ENCODE results near the gene UBE2QL1. TPM values are rescaled to one million over a fixed set of nuclear protein-coding genes. Genes with fewer than 3 reads are reported as not detected.
A peak's percentile ranks its signal among the peaks of the same experiment; 100 is the strongest.

Gene UBE2QL1
- polyA plus RNA-seq, 2 of the 4 experiments (the other 2 are of a cell fraction) = 0.04 TPM

- no peak for FAIRE-seq
- ChIA-PET CTCF (interaction anchor here (0.7 to 2.4 kb wide), 6 partner anchors 12 to 938 kb away, joined by 3 to 6 read pairs (median 4); no protein-coding TSS in a partner anchor), POLR2A (interaction anchor here (0.7 kb wide), 1 partner anchor 938 kb away, joined by 3 read pairs; no protein-coding TSS in a partner anchor)
- Histone ChIP-seq H3K4me2 (peak overlapping the region; percentile 25; the same call in 2 of the 3 replicates), H3K4me3 (no peak overlapping the region), H3K9me3 (peaks cover 8% of the 10 kb centered on the region), H3K4me1 (no peaks in the 10 kb centered on the region), H3K27ac (no peak overlapping the region)
- WGBS (ENCODE audit: missing lambda C conversion rate) = 3% methylated on average over 5 of the region's 8 CpGs
- peak; percentile 71 to 85; a peak in 5 of 6 replicates for ATAC-seq
- peak; percentile 34 to 40; a peak in 4 of 5 replicates for TF ChIP-seq RAD21 (conservative IDR thresholded peaks at IDR 0.05 in 1 of 2, IDR thresholded peaks at IDR 0.05 in 1 of 2)
- TF ChIP-seq CTCF (IDR thresholded peaks at IDR 0.05) = peak; percentile 33; the same call in 2 of the 3 replicates
- 0 out of 3 replicates have a peak, but pooled peaks have one; percentile 27 for TF ChIP-seq SMC3 (IDR thresholded peaks at IDR 0.05)
- no peak for TF ChIP-seq BHLHE40 (IDR thresholded peaks at IDR 0.05; ENCODE audit: low read depth, low read length)
- peak in 1 of 2 experiments; percentile 53 for DNase-seq (ENCODE audit: low read depth in 1 of 2, low spot score in 1 of 2)
These were observed 13.3 kb upstream of the UBE2QL1 start for GRCh38 chr5:6435356-6435755.

GRCh38 chr5:6436715-6437331 lies 11.8 kb upstream of the UBE2QL1 start:
- WGBS (ENCODE audit: missing lambda C conversion rate) = 3% methylated on average over 4 of the region's 4 CpGs
- Histone ChIP-seq H3K4me1 (no peaks in the 10 kb centered on the region), H3K4me3 (no peak overlapping the region), H3K4me2 (no peak overlapping the region), H3K27ac (no peak overlapping the region), H3K9me3 (peaks cover 20% of the 10 kb centered on the region)
- ATAC-seq (no peak), DNase-seq (ENCODE audit: low read depth in 1 of 2, low spot score in 1 of 2) (no peak), FAIRE-seq (no peak)
- CTCF ChIA-PET = interaction anchor here (0.6 kb wide), 3 partner anchors 613 to 940 kb away, joined by 3 to 4 read pairs (median 3); no protein-coding TSS in a partner anchor
- TF ChIP-seq RNF2 (IDR thresholded peaks at IDR 0.05; ENCODE audit: borderline replicate concordance, low read depth) (no peak), RARB (CRISPR knock-in tag; IDR thresholded peaks at IDR 0.05) (no peak), CEBPB (IDR thresholded peaks at IDR 0.05) (no peak), FOSB (CRISPR knock-in tag; IDR thresholded peaks at IDR 0.05) (no peak), POLR2AphosphoS2 (conservative IDR thresholded peaks at IDR 0.05; ENCODE audit: low read length) (no peak), REST (IDR thresholded peaks at IDR 0.05) (no peak), ZFP36 (IDR thresholded peaks at IDR 0.05; ENCODE audit: borderline replicate concordance, partially characterized antibody) (no peak), ESRRA (IDR thresholded peaks at IDR 0.05; ENCODE audit: borderline replicate concordance, low read length) (no peak), HOXA7 (CRISPR knock-in tag; IDR thresholded peaks at IDR 0.05) (no peak), POLR2A (IDR thresholded peaks at IDR 0.05; ENCODE audit: low read length) (no peak), FOXS1 (CRISPR knock-in tag; IDR thresholded peaks at IDR 0.05) (no peak), HOXB13 (CRISPR knock-in tag; IDR thresholded peaks at IDR 0.05; ENCODE audit: low read depth) (no peak), EHMT2 (IDR thresholded peaks at IDR 0.05; ENCODE audit: low read depth) (no peak), PHF8 (IDR thresholded peaks at IDR 0.05; ENCODE audit: borderline replicate concordance, low read depth) (no peak), HEYL (CRISPR knock-in tag; IDR thresholded peaks at IDR 0.05) (no peak), EP300 (IDR thresholded peaks at IDR 0.05) (no peak), MYC (IDR thresholded peaks at IDR 0.05; ENCODE audit: borderline replicate concordance, low read length) (no peak), RAD21 (conservative IDR thresholded peaks at IDR 0.05 in 1 of 2, IDR thresholded peaks at IDR 0.05 in 1 of 2) (no peak), ZC3H11A (IDR thresholded peaks at IDR 0.05) (no peak), NFE2L2 (conservative IDR thresholded peaks at IDR 0.05; ENCODE audit: low read length) (no peak)
- POLR2A ChIA-PET = interaction anchor here (1.1 kb wide), 1 partner anchor 58 kb away, joined by 3 read pairs; the partner anchor contains the start of gene MED10
